ENCODE data around the gene GOLGA8J.

GRCh38 chr15:30041868-30042267, 40.9 kb upstream of the GOLGA8J start:
- TF ChIP-seq POLR2A (IDR thresholded peaks at IDR 0.05; ENCODE audit: low read depth, low read length) (no peak), YY1 (IDR thresholded peaks at IDR 0.05; ENCODE audit: low read depth, low read length) (no peak), CHD4 (IDR thresholded peaks at IDR 0.05) (no peak), IRF4 (IDR thresholded peaks at IDR 0.05; ENCODE audit: low read depth, low read length) (no peak), CTCF (IDR thresholded peaks at IDR 0.05 in 2 of 3, conservative IDR thresholded peaks at IDR 0.05 in 1 of 3; ENCODE audit: control insufficient read depth in 2 of 3, extremely low read depth in 1 of 3, insufficient read depth in 1 of 3, low read depth in 3 of 3, low read length in 3 of 3) (no peak), EZH2 (IDR thresholded peaks at IDR 0.05; ENCODE audit: borderline replicate concordance, control insufficient read depth, low read depth, low read length) (no peak), HDAC6 (IDR thresholded peaks at IDR 0.05; ENCODE audit: unreplicated experiment) (no peak), ZBTB40 (IDR thresholded peaks at IDR 0.05; ENCODE audit: borderline replicate concordance) (no peak), TBL1XR1 (IDR thresholded peaks at IDR 0.05; ENCODE audit: low read depth, low read length) (no peak), RAD21 (IDR thresholded peaks at IDR 0.05; ENCODE audit: insufficient read depth, low read depth, low read length) (no peak), PKNOX1 (IDR thresholded peaks at IDR 0.05) (no peak), HDGF (IDR thresholded peaks at IDR 0.05) (no peak), BACH1 (IDR thresholded peaks at IDR 0.05; ENCODE audit: borderline replicate concordance) (no peak), MEF2A (IDR thresholded peaks at IDR 0.05; ENCODE audit: insufficient read depth, low read depth, low read length) (no peak)

Measured in GM12878 (cell line).